ENCODE results near the gene PC. TPM values are rescaled to one million over a fixed set of nuclear protein-coding genes. Genes with fewer than 3 reads are reported as not detected.

Gene PC
- polyA plus RNA-seq, 2 of the 4 experiments (the other 2 are of a cell fraction), result 14.2 to 45.9 TPM

DNA sequence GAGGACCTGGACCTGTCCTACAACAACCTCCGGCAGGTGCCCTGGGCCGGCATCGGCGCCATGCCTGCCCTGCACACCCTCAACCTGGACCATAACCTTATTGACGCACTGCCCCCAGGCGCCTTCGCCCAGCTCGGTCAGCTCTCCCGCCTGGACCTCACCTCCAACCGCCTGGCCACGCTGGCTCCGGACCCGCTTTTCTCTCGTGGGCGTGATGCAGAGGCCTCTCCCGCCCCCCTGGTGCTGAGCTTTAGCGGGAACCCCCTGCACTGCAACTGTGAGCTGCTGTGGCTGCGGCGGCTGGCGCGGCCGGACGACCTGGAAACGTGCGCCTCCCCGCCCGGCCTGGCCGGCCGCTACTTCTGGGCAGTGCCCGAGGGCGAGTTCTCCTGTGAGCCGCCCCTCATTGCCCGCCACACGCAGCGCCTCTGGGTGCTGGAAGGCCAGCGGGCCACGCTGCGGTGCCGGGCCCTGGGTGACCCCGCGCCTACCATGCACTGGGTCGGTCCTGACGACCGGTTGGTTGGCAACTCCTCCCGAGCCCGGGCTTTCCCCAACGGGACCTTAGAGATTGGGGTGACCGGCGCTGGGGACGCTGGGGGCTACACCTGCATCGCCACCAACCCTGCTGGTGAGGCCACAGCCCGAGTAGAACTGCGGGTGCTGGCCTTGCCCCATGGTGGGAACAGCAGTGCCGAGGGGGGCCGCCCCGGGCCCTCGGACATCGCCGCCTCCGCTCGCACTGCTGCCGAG, 99.8 kb downstream of the PC start:
- peak; percentile 4; the same call in 1 of the 2 replicates for TF ChIP-seq PBX3 (IDR thresholded peaks at IDR 0.05)
- TF ChIP-seq FOSB (CRISPR knock-in tag; IDR thresholded peaks at IDR 0.05), result no peak
- 0 out of 5 replicates have a peak, but pooled peaks of 1 of the 2 experiments have one; percentile 5 for TF ChIP-seq JUN (IDR thresholded peaks at IDR 0.05)
- TF ChIP-seq REST (IDR thresholded peaks at IDR 0.05), result no peak
- TF ChIP-seq ZFP36 (IDR thresholded peaks at IDR 0.05; ENCODE audit: borderline replicate concordance, partially characterized antibody), result no peak
- no peak for TF ChIP-seq CHD4 (IDR thresholded peaks at IDR 0.05; ENCODE audit: borderline replicate concordance)
- no peak for TF ChIP-seq SREBF2 (IDR thresholded peaks at IDR 0.05)
- TF ChIP-seq, protein P1, sequence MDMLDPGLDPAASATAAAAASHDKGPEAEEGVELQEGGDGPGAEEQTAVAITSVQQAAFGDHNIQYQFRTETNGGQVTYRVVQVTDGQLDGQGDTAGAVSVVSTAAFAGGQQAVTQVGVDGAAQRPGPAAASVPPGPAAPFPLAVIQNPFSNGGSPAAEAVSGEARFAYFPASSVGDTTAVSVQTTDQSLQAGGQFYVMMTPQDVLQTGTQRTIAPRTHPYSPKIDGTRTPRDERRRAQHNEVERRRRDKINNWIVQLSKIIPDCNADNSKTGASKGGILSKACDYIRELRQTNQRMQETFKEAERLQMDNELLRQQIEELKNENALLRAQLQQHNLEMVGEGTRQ (IDR thresholded peaks at IDR 0.05), result no peak
- TF ChIP-seq TFCP2L1 (CRISPR knock-in tag; IDR thresholded peaks at IDR 0.05), result no peak
- FAIRE-seq (no peak), DNase-seq (ENCODE audit: low read depth in 1 of 2, low spot score in 1 of 2) (no peak), ATAC-seq (no peak)
- Histone ChIP-seq H3K4me3 (peak overlapping the region; percentile 74; the same call in 2 of the 3 replicates), H3K27ac (peak overlapping the region in 1 of 2 experiments; percentile 97; a peak in 3 of 6 replicates), H3K4me2 (peak overlapping the region; percentile 94), H3K4me1 (peaks cover 34% of the 10 kb centered on the region), H3K9me3 (no peaks in the 10 kb centered on the region)
- ChIA-PET POLR2A (no interaction called here), CTCF (interaction anchor here (0.5 to 2.9 kb wide), 5 partner anchors 9 to 426 kb away, joined by 3 to 17 read pairs (median 4); partner anchors contain the start of gene C11orf86)
- 95% methylated on average over 43 of the region's 62 CpGs for WGBS (ENCODE audit: missing lambda C conversion rate)

GRCh38 chr11:66857927-66858185, 100.3 kb downstream of the PC start:
- Histone ChIP-seq H3K9me3 (no peaks in the 10 kb centered on the region), H3K4me1 (peaks cover 34% of the 10 kb centered on the region), H3K27ac (peak overlapping the region; percentile 93 to 97), H3K4me2 (peak overlapping the region; percentile 94), H3K4me3 (peak overlapping the region; percentile 74)
- POLR2A ChIA-PET, result no interaction called here
- peak in 1 of 2 experiments; percentile 39 for DNase-seq (ENCODE audit: low read depth in 1 of 2, low spot score in 1 of 2)
- no peak for FAIRE-seq
- no peak for TF ChIP-seq ESRRA (IDR thresholded peaks at IDR 0.05; ENCODE audit: borderline replicate concordance, low read length)
- 0 out of 2 replicates have a peak, but pooled peaks have one; percentile 23 for TF ChIP-seq PBX3 (IDR thresholded peaks at IDR 0.05)
- ATAC-seq, result no peak
- 96% methylated on average over 17 of the region's 19 CpGs for WGBS (ENCODE audit: missing lambda C conversion rate)
- CTCF ChIA-PET, result interaction anchor here (0.5 to 2.9 kb wide), 5 partner anchors 8 to 426 kb away, joined by 3 to 17 read pairs (median 4); partner anchors contain the start of gene C11orf86

DNA sequence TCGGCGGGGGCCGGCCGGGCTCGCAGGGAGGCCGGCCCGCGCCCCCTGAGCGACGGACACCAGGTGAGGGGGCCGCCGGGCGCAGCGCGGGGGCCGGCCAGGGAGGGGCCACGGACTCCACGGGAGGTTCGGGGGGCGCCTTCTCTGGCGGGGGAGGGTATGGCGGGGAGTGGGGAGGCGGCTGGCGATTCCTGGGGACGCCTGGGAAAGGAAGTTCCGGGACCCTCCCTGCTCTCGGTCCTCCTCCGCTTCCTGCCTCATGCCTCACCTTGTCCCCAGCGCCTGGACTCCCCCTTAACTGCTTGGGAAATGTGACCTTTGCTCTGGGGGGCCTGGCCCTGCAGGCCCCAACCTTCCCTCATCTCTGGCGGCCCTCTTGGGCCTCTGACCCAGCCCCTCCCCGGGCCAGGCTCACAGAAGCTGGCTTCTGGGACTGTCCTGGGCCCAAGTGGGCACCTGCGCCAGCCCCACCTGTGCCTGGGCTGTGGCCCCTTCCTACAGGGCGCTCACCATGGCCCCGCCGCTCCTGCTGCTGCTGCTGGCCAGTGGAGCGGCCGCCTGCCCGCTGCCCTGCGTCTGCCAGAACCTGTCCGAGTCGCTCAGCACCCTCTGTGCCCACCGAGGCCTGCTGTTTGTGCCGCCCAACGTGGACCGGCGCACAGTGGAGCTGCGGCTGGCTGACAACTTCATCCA, 100.8 kb downstream of the PC start:
- TF ChIP-seq JUNB (IDR thresholded peaks at IDR 0.05) (no peak), RNF2 (IDR thresholded peaks at IDR 0.05; ENCODE audit: borderline replicate concordance, low read depth) (no peak), FOSB (CRISPR knock-in tag; IDR thresholded peaks at IDR 0.05) (no peak), CTCF (IDR thresholded peaks at IDR 0.05) (no peak), CBX8 (IDR thresholded peaks at IDR 0.05) (no peak), SREBF2 (IDR thresholded peaks at IDR 0.05) (no peak), SMC3 (IDR thresholded peaks at IDR 0.05) (no peak), CHD2 (IDR thresholded peaks at IDR 0.05; ENCODE audit: low read length, partially characterized antibody) (no peak), RFX5 (IDR thresholded peaks at IDR 0.05) (no peak), BHLHE40 (IDR thresholded peaks at IDR 0.05; ENCODE audit: low read depth, low read length) (no peak), HEYL (CRISPR knock-in tag; IDR thresholded peaks at IDR 0.05) (no peak), EHMT2 (IDR thresholded peaks at IDR 0.05; ENCODE audit: low read depth) (no peak), HOXB5 (CRISPR knock-in tag; IDR thresholded peaks at IDR 0.05) (no peak), TP53 (CRISPR knock-in tag; IDR thresholded peaks at IDR 0.05) (no peak), CHD4 (IDR thresholded peaks at IDR 0.05; ENCODE audit: borderline replicate concordance) (no peak)
- H3K4me1 ChIP-seq, result peaks cover 34% of the 10 kb centered on the region
- H3K4me2 ChIP-seq, result peak overlapping the region; percentile 94
- WGBS (ENCODE audit: missing lambda C conversion rate), result 55% methylated on average over 4 of the region's 47 CpGs
- peak overlapping the region; percentile 93 to 97 for H3K27ac ChIP-seq
- peak; percentile 34 to 44 for DNase-seq (ENCODE audit: low read depth in 1 of 2, low spot score in 1 of 2)
- ChIA-PET POLR2A (no interaction called here), CTCF (interaction anchor here (0.5 to 2.9 kb wide), 5 partner anchors 8 to 425 kb away, joined by 3 to 17 read pairs (median 4); partner anchors contain the start of gene C11orf86)
- no peak for FAIRE-seq
- H3K9me3 ChIP-seq, result no peaks in the 10 kb centered on the region
- ATAC-seq, result peak in 1 of 2 experiments; percentile 2; a peak in 3 of 6 replicates
- peak overlapping the region; percentile 74 for H3K4me3 ChIP-seq
